H1 (cell line): ENCODE measurements around the gene OR2AE1. TPM values are rescaled to one million over a fixed set of nuclear protein-coding genes. Genes with fewer than 3 reads are reported as not detected.

Experiments used
- EP300 ChIP-seq, 2 experiments: IDR thresholded peaks; 1 replicate in 1 of 2; 2 replicates in 1 of 2; pipeline ENCODE4 v1.6.1; 2011 to 2012; ENCODE audit warnings: low read depth in 2 of 2, low read length in 2 of 2, mild to moderate bottlenecking in 2 of 2, borderline replicate concordance in 1 of 2, inconsistent platforms in 1 of 2, moderate library complexity in 1 of 2
- TAF7 ChIP-seq: optimal IDR thresholded peaks from 2 replicates; pipeline ENCODE3; 2011; ENCODE audit warnings: low read depth, mild to moderate bottlenecking, inconsistent platforms, low read length, moderate library complexity, borderline replicate concordance
- polyA plus RNA-seq, 7 experiments: library from polyadenylated mRNA; depleted of rRNA in 3 of 7; stranded (reverse) in 5 of 7; unstranded in 2 of 7; fragments of >200 nt in 5 of 7; fragments of 200-250 nt in 2 of 7; gene quantifications; 1 replicate in 5 of 7; 2 replicates in 1 of 7; 4 replicates in 1 of 7; pipeline versions ENCODE4 v1.2.1 to v1.2.3, GENCODE V29; 2011 to 2013; ENCODE audit warnings: missing spikeins in 2 of 7, mixed read lengths in 2 of 7
- total RNA-seq: library from RNA; stranded (reverse); fragmentation: NEBNext Ultra II Directional; extraction: Animal tissue kit (Norgen Biotek cat#: 25700); gene quantifications from 2 replicates; pipeline ENCODE4 v1.2.1, GENCODE V29; 2021
- TF ChIP-seq, protein P1 (sequence below): fragments of 300-600 bp; sonication (generic); IDR thresholded peaks from 2 replicates; pipeline ENCODE4 v1.7.1; 2012; ENCODE audit warnings: low read length, moderate library complexity, mild to moderate bottlenecking, inconsistent platforms; ENCODE audit not compliant: insufficient replicate concordance
- TF ChIP-seq, protein P2 (sequence below): IDR thresholded peaks from 2 replicates; pipeline ENCODE4 v1.6.1; 2011; ENCODE audit warnings: low read depth, mild to moderate bottlenecking, low read length; ENCODE audit not compliant: insufficient read depth

OR2AE1 gene
- total and polyA plus RNA-seq, 2 of the 8 experiments (the other 6 are each of a cell fraction or from before 2014, with no cell fraction given) = not detected

DNA sequence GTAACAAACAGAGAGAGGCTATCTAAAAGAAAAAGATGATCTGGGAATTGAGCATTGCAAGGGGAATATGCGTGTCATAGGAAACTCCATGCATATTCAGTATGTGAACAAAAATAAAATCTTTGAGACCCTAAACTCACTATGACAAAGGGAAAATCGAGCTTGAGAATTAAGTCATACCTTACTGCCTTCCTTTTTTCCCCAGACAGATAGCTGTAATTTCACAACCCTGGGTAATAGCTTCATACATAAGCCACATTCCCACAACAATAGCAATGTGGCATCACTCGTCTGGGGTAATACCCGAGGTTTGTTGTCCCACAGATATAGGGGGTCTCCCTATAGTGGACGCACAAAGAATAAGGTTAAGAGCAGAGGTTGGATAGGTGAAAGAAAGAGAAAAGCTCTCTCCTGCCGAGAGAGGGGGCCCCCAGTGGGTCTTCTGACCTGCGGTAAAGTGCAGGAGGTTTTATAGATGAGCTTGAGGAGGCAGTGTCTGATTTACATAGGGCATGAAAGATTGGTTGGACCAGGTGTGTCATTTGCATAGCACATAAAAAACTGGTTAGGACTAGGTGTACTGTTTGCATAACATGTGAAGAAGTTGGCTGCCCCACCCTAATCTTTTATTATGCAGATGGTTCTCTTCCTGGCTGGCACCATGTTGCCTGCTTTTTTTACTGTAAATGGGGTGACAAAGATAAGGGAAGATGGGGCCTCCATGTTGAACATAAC lies 37.4 kb downstream of the OR2AE1 start (continued):
- TF ChIP-seq, protein P1, sequence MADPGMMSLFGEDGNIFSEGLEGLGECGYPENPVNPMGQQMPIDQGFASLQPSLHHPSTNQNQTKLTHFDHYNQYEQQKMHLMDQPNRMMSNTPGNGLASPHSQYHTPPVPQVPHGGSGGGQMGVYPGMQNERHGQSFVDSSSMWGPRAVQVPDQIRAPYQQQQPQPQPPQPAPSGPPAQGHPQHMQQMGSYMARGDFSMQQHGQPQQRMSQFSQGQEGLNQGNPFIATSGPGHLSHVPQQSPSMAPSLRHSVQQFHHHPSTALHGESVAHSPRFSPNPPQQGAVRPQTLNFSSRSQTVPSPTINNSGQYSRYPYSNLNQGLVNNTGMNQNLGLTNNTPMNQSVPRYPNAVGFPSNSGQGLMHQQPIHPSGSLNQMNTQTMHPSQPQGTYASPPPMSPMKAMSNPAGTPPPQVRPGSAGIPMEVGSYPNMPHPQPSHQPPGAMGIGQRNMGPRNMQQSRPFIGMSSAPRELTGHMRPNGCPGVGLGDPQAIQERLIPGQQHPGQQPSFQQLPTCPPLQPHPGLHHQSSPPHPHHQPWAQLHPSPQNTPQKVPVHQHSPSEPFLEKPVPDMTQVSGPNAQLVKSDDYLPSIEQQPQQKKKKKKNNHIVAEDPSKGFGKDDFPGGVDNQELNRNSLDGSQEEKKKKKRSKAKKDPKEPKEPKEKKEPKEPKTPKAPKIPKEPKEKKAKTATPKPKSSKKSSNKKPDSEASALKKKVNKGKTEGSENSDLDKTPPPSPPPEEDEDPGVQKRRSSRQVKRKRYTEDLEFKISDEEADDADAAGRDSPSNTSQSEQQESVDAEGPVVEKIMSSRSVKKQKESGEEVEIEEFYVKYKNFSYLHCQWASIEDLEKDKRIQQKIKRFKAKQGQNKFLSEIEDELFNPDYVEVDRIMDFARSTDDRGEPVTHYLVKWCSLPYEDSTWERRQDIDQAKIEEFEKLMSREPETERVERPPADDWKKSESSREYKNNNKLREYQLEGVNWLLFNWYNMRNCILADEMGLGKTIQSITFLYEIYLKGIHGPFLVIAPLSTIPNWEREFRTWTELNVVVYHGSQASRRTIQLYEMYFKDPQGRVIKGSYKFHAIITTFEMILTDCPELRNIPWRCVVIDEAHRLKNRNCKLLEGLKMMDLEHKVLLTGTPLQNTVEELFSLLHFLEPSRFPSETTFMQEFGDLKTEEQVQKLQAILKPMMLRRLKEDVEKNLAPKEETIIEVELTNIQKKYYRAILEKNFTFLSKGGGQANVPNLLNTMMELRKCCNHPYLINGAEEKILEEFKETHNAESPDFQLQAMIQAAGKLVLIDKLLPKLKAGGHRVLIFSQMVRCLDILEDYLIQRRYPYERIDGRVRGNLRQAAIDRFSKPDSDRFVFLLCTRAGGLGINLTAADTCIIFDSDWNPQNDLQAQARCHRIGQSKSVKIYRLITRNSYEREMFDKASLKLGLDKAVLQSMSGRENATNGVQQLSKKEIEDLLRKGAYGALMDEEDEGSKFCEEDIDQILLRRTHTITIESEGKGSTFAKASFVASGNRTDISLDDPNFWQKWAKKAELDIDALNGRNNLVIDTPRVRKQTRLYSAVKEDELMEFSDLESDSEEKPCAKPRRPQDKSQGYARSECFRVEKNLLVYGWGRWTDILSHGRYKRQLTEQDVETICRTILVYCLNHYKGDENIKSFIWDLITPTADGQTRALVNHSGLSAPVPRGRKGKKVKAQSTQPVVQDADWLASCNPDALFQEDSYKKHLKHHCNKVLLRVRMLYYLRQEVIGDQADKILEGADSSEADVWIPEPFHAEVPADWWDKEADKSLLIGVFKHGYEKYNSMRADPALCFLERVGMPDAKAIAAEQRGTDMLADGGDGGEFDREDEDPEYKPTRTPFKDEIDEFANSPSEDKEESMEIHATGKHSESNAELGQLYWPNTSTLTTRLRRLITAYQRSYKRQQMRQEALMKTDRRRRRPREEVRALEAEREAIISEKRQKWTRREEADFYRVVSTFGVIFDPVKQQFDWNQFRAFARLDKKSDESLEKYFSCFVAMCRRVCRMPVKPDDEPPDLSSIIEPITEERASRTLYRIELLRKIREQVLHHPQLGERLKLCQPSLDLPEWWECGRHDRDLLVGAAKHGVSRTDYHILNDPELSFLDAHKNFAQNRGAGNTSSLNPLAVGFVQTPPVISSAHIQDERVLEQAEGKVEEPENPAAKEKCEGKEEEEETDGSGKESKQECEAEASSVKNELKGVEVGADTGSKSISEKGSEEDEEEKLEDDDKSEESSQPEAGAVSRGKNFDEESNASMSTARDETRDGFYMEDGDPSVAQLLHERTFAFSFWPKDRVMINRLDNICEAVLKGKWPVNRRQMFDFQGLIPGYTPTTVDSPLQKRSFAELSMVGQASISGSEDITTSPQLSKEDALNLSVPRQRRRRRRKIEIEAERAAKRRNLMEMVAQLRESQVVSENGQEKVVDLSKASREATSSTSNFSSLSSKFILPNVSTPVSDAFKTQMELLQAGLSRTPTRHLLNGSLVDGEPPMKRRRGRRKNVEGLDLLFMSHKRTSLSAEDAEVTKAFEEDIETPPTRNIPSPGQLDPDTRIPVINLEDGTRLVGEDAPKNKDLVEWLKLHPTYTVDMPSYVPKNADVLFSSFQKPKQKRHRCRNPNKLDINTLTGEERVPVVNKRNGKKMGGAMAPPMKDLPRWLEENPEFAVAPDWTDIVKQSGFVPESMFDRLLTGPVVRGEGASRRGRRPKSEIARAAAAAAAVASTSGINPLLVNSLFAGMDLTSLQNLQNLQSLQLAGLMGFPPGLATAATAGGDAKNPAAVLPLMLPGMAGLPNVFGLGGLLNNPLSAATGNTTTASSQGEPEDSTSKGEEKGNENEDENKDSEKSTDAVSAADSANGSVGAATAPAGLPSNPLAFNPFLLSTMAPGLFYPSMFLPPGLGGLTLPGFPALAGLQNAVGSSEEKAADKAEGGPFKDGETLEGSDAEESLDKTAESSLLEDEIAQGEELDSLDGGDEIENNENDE = no peak
- TF ChIP-seq, protein P2, sequence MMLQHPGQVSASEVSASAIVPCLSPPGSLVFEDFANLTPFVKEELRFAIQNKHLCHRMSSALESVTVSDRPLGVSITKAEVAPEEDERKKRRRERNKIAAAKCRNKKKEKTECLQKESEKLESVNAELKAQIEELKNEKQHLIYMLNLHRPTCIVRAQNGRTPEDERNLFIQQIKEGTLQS = no peak
- TF ChIP-seq TAF7 (no peak), EP300 (IDR thresholded peaks at IDR 0.05; ENCODE audit: borderline replicate concordance in 1 of 2, low read depth in 2 of 2, low read length in 2 of 2) (no peak)
